NCI-H1048 (cell line): Measurements from ENCODE around the gene PRELP.
"Not testable (repeated sequence)": the region's sequence is repeated elsewhere in the genome, so short reads cannot be mapped to it uniquely, and the experiment has no call there.

Source experiments
- DNase-seq: peaks from one replicate; lab custom pipeline; 2025; lab: John Stamatoyannopoulos, UW

PRELP gene

DNA sequence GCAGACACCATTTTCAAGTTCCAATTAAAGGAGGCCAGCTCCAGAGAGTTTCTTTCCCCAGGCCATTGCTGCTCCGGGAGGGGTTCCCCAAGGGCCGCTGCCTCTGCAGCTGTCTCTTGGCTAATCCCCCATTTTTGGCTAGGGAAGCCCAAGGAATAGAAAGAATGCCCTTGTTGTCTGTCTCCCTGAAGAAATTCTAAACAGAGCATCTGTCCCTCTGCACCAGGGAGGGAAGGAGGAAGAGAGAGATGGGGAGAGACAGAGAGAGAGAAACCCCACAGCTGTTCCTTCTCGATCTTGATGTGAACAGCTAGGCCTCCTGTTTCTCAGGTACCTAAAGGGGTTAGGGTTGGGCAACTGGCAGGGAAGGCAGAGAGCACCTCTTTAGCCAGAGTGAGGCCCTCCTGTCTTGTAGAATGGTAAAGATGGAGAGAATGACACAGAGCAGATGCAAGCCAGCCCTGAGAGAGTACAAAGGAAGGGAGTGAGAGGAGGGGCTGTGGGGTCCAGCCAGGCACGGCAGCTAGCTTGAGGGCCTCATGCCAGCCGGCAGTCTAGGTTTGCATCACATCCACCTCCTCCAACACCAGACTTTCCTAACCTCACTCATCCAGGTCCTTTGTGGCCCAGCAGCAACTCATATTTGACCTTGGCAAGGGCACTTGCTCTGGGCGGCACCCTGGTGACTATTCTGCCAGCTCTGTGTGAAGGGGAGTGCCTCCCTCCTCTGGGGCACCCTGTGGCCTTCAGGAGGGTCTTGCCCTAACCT, 31.4 kb downstream of the PRELP start:
- no peak for DNase-seq

DNA sequence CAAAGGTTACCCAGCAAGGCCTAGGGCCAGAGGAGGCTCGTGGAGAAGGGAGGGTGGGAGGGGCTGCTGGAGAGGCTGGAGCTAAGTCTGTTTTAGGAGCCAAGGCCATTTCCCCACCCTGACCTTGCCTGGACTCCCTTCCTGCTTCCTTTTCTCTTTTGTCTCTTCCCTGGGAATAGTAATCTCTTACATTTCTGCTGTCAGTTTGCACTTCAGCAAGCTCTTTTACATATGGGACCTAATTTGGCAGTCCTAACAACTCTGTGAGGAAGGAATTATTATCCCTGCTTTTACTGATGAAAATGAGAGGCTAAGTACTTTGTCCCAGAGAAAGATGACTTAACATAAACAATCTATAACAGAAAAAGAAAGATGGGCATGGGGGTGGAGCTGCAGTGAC, 32.2 kb downstream of the PRELP start:
- DNase-seq = no peak

DNA sequence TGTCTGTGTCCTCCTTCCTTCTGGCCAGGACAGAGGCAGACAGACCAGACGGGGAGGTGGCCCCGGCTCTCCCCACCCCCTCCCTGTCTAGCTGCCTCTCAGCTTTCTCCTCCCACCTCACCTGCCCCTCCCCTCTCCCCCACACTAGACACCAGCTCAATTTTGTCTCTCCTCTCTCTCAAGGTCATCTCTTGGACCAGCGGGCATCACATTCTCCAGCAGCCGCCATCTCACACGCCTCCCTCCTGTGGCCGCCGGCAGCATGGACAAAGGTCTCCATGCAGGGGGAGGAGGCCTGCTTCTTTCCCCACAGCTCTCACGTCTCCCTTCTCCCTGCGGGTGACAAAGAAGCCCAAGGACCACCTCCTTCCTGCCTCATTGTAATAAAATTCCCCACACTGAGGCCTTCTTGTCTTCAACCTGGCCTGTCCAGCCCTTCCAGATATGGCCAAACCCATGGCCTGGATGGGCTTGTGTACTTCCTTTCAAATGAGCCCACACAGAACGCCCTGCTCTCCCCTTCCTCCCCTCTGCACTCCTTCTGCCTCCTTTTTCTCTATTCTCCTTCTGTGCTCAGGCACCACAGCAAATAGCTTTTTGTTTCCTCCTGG, 33.0 kb downstream of the PRELP start:
- DNase-seq = no peak

DNA sequence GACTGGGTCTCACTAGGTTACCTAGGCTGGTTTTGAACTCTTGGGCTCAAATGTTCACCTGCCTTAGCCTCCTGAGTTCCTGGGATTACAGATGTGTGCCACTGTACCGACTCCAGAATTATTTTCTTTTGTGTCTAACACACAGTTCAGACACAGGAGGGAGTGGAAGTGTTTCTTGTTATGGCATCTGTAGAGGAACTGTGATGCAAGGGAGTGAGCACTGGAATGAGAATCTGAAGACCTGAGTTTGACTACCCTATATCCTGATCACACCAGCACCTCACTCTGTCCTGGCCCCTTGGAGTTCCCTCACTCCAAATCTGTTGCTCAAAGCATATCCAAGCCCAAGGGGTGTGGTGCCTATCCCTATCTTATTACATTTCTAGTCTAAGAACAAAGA, 33.5 kb downstream of the PRELP start:
- DNase-seq = no peak

DNA sequence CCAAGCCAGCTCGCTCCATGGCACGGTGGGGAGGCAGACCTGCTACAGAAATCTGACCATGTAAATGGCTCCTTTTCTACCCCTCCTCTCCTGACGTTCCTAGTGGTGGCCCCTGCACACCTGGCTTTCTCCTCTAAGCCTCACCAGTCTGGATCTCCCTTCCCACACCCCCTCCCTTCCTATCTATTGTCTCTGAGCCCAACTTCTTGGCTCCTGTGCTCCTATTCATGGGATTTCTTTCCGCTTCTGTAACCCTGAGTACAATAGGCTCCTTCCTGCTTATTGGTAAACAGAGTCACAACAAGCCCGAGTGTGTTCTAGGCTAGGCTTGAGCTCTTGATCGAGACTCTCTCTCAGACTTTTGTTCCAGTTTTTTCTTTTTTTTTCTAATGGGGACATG, 35.9 kb downstream of the PRELP start:
- no peak for DNase-seq

DNA sequence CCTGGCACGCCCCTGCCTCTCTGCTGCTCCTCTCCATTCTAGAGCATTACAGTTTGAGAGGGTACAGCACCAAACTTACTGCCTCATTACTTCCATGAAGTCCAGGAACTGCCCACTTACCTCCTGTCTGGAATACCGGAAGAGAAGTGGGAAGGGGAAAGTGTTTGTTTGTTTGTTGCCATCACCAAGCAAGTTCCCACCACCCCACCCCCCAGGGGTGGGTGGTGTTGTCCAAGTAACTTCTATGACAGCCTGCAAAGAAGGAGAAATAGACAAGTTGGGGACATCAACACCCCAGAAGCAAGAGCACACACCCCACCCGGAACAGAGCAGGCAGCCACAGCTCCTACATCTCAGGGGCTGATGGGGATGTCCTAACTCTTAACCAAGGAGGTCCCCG, 36.3 kb downstream of the PRELP start:
- DNase-seq = no peak

DNA sequence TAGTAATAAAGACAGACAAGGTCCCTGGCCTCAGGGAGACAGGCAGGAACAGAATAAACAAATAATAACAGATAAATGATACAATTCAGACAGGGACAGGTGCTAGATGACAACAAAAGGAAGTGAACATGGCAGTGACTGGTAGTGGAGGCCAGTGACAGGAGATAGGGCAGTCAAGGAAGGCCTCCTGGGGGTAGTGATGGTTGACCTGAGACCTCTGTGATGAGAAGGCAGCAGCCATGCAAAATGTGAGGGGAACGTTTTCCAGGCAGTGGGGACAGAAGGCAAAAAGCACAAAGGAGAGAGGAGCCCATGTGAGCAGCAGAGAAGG, 36.9 kb downstream of the PRELP start:
- no peak for DNase-seq

DNA sequence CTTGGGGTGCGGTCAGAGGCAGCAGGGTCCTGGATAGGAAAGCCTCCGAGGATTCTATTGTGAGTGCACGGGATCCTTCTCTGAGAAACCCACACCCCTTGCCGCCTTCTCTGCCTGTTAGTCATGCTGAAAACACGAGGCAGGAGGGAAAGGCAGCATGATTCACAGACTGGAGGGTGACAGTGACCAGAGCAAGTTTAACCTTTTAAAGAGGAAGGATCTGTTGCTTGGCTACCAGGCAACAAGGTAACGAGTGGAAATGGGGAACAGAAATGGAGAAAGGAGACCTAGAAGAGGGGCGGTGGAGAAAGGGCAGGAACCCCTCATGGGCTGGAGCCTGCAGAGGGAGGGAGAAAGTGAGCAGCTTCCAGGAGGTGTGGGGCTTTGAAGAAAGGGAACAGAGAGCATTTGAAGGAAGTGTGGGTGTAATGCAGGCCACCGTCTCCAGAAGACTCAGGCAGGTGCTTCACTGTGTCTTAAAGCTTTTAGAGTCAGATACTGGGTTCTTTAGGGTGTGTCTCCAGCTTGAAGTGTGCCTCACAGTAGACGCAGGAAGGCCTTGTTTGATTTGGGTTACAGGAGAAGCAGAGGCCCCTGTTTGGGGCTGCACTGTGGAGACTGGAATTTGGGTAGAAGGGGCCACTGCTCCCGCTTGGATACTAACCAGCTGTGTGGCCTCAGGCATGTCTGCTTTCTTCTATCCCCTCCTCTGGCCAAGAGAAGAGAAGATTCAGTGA, 37.4 kb downstream of the PRELP start:
- DNase-seq = no peak

DNA sequence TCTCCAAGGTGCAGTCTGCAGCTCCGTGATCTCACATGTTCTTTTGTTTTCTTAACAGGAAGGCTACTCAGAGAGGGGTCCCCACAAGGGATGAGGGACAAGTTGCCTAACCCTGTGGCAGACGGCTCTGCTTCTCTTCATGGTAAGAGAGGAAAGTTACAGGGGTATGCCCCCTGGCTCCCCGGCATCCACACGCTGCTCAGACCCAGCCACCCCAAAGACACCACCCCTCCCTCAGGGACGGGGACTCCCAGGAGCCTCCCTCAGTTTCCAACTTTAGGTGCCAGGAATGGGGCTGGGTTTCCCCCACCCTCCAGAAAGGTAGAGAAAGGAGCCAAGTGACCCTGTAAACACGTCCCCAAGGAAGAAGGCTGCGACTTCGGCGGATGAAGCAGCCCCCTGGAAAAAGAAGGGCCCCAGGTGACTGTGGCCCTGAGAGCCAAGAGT, 38.0 kb downstream of the PRELP start:
- no peak for DNase-seq

DNA sequence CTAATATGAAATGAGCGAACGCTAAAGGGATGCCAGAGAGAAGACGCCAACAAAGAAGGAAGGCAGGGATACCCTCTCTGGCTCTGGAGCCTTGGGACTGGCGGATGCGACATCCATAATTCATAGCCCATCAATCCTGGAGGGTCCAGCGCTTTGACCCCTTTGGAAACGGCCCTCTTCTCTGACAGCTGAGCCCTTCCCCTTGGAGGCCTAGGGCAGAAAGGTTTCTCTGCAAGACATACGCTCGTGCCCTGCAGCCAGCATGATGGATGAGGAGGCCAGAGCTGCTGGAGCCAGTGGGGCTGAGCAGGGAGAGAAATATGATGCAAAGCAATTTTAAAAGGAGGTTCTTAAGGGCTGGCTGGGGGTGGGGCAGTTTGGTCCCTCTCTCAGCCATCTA, 40.6 kb downstream of the PRELP start:
- DNase-seq = no peak

DNA sequence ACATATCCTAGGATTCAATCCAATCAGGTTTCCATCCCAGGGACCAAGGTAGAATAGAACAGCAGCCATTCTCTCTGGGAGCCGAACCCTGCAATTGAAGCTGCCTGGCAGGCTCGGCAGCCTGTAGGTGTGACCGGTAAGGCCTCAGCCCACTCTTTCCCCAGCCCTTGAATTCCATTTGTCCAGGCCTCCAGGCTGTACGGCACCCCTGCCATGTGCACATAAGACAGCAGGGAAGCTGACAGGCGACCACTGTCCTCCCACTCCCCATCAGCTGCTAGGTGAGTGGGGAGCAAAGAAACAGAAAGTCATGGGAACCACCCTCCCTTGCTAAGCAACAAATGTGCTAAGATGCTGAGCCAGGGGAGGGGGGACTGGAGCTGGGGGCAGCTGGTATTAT, 41.3 kb downstream of the PRELP start:
- no peak for DNase-seq

DNA sequence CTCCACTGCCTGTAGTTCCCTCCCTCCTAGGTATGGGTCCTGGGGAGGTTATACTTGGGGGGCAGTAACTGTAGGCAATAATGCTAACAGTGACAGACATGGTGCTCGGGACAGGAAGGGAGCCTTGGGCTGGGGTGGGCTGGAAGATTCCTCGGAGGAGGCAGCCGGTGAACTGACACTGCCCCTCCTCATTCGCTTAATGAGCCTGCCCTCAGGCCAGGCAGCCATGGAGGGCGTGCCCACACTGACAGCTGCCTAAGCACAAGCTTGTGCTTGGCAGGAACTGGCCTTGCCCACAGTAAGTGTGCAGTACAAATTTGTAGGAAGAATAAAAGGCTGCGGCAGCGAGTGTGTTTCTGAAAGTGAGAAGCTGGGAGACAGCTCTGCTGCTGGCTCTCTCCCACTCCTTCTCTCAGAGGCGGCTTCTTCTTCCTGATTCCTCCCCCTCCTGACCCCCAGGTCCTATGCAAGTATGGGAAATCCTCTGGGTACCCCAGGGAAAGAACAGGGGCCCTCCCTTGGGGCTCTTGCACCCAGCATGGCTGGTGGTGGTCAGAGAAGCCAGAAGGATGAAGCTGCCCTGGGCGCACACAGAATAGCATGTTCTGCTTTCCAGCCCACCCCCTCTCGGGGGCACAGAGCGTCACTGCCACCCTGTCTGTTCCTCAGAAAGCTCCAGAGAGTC, 42.0 kb downstream of the PRELP start:
- no peak for DNase-seq

DNA sequence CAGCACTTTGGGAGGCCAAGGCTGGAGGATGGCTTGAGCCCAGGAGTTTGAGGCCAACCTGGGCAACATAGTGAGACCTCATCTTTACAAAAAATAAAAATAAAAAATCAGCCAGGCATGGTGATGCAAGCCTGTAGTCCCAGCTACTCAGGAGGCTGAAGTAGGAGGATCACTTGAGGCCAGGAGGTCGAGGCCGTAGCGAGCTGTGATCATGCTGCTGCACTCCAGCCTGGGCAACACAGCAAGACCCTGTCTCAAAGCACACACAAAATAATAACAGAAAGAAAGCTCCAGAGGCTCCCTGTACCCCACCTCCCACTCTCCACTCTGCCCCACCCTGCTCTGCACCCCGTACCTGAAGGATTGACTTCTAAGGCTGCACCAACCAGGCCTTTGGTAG, 42.5 kb downstream of the PRELP start:
- not testable (repeated sequence) for DNase-seq

DNA sequence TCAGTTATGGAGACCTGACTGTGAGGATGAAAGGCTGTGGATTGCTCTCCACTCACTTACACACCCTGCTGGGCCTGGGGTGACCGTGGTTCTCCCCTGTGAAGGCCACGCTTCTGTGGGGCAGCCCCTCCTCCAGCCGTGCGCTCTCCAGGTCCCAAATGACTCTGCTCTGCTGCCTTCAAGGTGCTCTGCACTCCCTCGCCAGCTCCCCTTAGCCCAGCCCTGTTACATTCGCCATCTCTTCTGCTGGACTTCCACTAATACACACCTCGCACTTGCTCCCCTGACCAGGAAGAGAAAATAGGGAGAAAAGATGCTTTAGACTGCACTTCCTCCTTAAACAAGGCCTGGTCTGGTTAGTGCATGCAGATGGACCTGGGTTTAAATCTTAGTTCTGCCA, 42.9 kb downstream of the PRELP start:
- no peak for DNase-seq

DNA sequence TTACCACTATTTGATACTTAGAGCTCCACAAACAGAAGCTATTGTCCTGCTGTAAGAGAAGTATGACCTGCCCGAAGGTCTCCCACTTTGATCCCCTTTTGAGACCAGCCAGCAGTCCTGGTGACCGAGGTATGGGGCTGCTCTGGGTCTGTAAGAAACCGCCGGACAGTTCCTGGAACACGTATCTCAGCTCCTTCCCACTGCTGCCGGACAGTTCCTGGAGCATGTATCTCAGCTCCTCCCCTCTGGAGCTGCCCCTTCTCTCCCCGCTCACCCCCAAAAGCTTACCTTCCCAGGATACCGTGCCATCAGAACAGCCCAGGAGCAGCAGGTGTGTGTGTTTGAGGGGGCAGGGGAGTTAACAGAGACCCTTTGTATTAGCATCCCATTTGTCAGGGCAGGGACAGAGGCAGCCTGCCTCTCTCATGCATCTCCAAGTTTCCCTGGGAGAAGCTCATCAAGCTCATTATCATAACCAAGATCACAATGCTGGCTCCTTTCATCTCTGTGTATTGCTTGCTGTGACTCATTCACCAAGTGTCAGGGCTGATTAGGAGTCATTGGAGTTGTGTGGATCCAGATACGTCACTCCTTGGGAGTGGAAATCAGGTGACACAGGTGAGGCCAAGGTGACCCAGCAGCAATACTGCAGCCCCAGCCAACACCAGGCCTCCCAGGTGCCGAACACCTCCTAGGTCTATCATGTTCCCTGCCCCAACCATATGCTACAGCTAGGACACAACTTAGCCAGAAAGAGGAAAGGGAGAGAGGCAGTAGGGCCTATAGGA, 43.6 kb downstream of the PRELP start:
- DNase-seq = no peak

DNA sequence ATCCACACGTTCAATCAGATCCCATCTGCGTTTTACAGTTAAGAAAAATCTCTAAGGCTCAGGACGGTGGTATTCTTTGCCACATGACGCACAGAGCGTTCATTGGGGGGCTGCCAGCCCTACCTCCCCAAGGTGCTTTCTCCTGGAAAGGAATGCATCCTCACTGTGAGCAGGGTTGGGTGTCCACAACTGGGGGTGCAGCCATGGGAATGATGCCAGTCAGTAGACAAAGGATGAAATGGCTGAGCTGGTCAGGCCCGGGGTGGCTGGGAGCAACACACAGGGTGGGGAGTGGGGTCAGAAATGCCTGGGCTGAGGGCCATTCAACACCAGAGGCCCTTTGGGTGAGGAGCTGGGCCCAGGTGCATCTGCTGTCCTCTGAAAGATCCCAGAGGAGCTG, 44.3 kb downstream of the PRELP start:
- DNase-seq = no peak

DNA sequence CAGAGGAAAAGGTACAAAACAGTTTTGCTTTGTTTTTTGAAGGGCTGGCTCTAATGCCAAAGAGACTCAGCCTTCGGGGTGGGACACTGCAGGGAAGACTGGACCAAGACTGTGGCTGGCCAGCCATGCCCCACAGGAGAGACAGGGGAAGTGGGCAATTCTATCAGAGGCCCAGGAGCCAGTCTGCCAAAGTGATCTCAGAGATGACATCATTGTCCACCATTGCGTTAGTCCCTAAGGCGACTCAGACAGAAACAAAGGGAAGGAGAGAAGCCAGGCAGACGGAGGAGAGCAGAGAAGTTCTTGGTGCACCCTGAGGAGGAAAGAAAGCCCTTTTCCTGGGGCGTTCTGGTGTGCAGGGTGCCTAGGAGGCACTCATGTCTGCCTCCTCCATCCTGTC, 44.7 kb downstream of the PRELP start:
- no peak for DNase-seq

DNA sequence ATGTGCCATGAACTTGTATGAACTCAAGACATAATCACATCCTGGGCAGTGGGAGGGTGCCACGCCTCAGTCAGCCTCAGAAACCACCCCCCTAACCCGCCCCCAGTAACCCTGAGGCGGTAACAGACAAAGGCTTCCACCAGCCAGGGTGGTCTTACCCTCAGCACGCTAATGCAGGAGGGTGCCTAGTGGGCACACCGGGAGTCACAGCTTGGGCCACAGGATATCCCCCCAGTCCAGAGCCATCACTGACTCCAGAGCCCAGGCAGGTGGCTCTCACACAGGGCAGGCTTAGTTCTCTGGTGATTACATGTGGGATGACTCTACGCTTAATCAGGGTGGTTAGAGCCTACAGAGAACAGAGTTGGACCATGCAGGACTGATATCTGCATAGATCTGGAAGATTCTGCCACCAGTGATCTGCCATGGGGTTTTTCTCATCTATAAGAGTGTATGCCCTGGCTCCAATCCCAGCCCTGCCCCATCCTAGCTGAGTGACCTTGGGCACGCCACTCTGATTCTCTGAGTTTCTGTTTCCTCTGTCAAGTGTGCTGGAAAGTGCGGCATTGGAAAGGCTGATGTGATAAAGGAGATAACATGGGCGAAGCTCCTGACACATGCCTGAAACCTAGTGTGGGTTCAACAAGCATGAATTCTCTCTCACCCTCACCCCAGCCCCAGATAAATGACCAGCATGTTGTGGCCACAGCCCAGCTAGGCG, 45.6 kb downstream of the PRELP start:
- no peak for DNase-seq

DNA sequence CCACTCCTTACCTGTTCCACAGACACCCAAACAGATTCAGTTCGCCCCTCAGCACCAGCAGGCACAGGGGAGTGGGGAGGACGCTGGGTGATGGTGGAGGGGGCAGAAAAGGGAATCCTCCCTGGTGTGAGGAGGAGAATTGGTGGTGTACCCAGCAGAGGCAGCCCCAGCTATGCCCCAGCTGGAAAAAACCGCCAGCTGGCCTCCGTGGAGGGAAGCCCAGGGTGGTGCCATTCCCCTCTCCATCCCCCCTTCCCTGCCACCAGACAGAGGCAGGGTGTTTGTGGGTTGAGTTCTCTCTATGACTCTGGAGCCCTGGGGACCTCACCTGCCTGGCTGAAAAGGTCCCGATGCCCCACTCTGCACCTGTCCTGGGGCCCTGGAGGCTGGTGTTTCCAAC, 46.2 kb downstream of the PRELP start:
- no peak for DNase-seq

DNA sequence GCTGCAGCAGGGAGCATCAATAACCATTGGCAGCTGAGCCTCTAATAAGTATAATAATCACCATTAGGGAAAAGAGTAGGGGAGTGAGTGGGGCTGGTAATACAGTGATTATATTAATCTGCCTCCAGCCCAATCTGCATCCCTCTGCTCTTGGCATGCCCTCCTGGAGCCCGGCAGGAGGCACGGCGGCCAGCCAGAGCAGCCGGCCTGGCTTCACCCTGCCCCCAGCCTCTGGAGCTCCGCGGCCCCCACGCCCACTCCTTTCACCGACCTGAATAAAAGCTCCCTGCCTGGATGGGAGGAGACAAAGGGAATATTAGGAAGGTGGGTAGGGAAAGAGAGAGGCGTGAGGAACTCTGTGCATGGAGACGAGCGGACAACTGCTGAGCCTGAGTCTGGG, 46.6 kb downstream of the PRELP start:
- DNase-seq = no peak

DNA sequence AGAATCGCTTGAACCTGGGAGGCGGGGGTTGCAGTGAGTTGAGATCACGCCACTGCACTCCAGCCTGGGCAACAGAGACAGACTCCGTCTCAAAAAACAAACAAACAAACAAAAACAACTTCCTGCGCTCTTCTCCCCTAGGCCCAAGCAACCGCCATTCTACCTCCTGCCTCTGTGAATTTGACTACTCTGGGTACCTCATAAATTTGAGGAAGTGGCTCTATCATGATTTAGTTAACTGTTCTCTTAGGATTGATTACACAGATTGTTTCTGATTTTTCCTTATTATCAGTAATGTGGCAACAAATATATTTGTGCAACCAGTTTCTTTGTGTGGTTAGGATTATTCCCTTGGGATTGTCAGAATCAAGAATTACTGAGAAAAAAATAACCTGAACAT, 48.1 kb downstream of the PRELP start:
- no peak for DNase-seq
